ENCODE results near the gene TRAPPC6A.

DNA sequence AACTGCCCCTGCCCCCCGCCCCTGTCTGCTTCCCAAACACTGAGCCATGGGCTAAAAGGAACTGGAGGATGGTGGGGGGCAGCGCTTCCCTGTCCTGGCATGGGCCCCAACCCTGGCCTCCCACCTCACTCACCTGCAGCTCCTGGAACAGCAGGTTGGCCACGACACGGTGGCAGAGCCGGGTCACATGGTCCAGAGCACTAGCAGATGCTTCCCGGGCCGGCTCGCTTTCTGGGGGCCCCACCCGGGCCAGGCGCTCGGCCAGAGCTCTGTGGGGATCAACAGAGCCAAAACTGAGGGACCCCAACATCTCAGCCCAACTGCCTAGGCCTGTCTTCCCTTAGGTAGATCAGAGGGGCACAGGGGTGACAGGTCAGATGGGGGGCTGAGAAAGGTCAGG, 46.6 kb upstream of the TRAPPC6A start:
- TF ChIP-seq, protein P1, sequence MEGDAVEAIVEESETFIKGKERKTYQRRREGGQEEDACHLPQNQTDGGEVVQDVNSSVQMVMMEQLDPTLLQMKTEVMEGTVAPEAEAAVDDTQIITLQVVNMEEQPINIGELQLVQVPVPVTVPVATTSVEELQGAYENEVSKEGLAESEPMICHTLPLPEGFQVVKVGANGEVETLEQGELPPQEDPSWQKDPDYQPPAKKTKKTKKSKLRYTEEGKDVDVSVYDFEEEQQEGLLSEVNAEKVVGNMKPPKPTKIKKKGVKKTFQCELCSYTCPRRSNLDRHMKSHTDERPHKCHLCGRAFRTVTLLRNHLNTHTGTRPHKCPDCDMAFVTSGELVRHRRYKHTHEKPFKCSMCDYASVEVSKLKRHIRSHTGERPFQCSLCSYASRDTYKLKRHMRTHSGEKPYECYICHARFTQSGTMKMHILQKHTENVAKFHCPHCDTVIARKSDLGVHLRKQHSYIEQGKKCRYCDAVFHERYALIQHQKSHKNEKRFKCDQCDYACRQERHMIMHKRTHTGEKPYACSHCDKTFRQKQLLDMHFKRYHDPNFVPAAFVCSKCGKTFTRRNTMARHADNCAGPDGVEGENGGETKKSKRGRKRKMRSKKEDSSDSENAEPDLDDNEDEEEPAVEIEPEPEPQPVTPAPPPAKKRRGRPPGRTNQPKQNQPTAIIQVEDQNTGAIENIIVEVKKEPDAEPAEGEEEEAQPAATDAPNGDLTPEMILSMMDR (IDR thresholded peaks at IDR 0.05): no peak
- TF ChIP-seq POLR2A (IDR thresholded peaks at IDR 0.05): no peak
